Tibial nerve (tissue), 4 donors: Measurements from ENCODE around the gene TMED10. TPM values are rescaled to one million over a fixed set of nuclear protein-coding genes. Genes with fewer than 3 reads are reported as not detected.

ENCODE experiments used
- DNase-seq, 2 donors: peaks; one replicate each; pipeline ENCODE4 v3.0.0-alpha.2; 2019; ENCODE audit warnings: low spot score in 2 of 2
- H3K27ac ChIP-seq, 4 donors: fragments of 200-600 bp; sonication (generic) in 3 of 4; one replicate each; pipeline ENCODE4 v1.5.1; 2017 to 2019; ENCODE audit warnings: mild to moderate bottlenecking in 1 of 4
- H3K27me3 ChIP-seq, 2 donors: fragments of 200-600 bp; sonication (generic) in 1 of 2; one replicate each; pipeline versions ENCODE4 v1.5.1 to v1.6.0; 2017 to 2019
- H3K36me3 ChIP-seq, 3 donors: fragments of 200-600 bp; sonication (generic); one replicate each; pipeline ENCODE4 v1.5.1; 2018 to 2019
- H3K4me1 ChIP-seq, 4 donors: fragments of 200-600 bp; sonication (generic) in 3 of 4; one replicate each; pipeline ENCODE4 v1.5.1; 2017 to 2019
- H3K4me3 ChIP-seq, 4 donors: fragments of 200-600 bp; sonication (generic) in 3 of 4; one replicate each; pipeline ENCODE4 v1.5.1; 2017 to 2019; ENCODE audit warnings: mild to moderate bottlenecking in 1 of 4, moderate library complexity in 1 of 4
- H3K9me3 ChIP-seq, 4 donors: fragments of 200-600 bp; sonication (generic) in 3 of 4; one replicate each; pipeline ENCODE4 v1.5.1; 2017 to 2019
- EP300 ChIP-seq, 2 donors: sonication (generic); formaldehyde crosslinking; IDR thresholded peaks; one replicate each; pipeline ENCODE4 v1.6.1; 2017; ENCODE audit warnings: antibody characterized with exemption in 2 of 2, mild to moderate bottlenecking in 1 of 2
- POLR2A ChIP-seq, 2 donors: fragments of 450-650 bp; IDR thresholded peaks; one replicate each; pipeline ENCODE4 v1.6.1; 2017; ENCODE audit warnings: antibody characterized with exemption in 2 of 2, mild to moderate bottlenecking in 2 of 2, moderate library complexity in 2 of 2
- WGBS, 2 donors: methylation state at CpG; one replicate each; pipeline ENCODE4 v1.1.5; 2018; 5-methylcytosine and 5-hydroxymethylcytosine counted together
- total RNA-seq, 4 donors: library from RNA; depleted of rRNA; stranded (reverse); fragments of >200 nt; gene quantifications; one replicate each; pipeline ENCODE4 v1.1.0, GENCODE V29; 2016
- TF ChIP-seq, protein P1 (sequence below), 5 experiments: fragments of 200-600 bp in 3 of 5; fragments of 450-650 bp in 2 of 5; sonication (generic) in 3 of 5; IDR thresholded peaks; one replicate each; pipeline ENCODE4 v1.5.1; 2016 to 2019; ENCODE audit warnings: antibody characterized with exemption in 5 of 5, mild to moderate bottlenecking in 3 of 5, moderate library complexity in 2 of 5

Gene TMED10
- total RNA-seq, 4 donors from 2014 or later = 262 to 296 (median 280) TPM

DNA sequence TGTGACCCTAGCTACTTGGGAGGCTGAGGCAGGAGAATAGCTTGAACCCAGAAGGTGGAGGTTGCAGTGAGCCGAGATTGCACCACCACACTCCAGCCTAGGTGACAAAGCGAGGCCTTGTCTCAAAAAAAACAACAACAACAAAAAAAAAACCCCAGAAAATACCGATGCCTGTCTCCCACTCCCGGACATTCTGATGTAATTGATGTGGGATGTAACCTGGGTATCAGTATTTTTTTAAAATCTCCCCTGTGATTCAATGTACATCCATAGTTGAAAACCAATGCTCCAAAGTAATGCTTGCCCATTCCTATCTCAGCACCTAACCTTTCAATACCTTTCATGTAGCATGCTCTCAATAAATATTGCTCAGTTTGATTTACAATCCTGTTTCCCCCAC lies 11.7 kb upstream of the TMED10 start:
- no peak for DNase-seq
- Histone ChIP-seq H3K27me3 (no peaks in the 10 kb centered on the region), H3K4me1 (peaks cover 0 to 29% (median 18%) of the 10 kb centered on the region in 4 donors), H3K27ac (no peak overlapping the region), H3K9me3 (no peaks in the 10 kb centered on the region), H3K36me3 (no peaks in the 10 kb centered on the region), H3K4me3 (no peak overlapping the region)
- no peak for TF ChIP-seq POLR2A (IDR thresholded peaks at IDR 0.05)
- TF ChIP-seq, protein P1, sequence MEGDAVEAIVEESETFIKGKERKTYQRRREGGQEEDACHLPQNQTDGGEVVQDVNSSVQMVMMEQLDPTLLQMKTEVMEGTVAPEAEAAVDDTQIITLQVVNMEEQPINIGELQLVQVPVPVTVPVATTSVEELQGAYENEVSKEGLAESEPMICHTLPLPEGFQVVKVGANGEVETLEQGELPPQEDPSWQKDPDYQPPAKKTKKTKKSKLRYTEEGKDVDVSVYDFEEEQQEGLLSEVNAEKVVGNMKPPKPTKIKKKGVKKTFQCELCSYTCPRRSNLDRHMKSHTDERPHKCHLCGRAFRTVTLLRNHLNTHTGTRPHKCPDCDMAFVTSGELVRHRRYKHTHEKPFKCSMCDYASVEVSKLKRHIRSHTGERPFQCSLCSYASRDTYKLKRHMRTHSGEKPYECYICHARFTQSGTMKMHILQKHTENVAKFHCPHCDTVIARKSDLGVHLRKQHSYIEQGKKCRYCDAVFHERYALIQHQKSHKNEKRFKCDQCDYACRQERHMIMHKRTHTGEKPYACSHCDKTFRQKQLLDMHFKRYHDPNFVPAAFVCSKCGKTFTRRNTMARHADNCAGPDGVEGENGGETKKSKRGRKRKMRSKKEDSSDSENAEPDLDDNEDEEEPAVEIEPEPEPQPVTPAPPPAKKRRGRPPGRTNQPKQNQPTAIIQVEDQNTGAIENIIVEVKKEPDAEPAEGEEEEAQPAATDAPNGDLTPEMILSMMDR (IDR thresholded peaks at IDR 0.05) = no peak
- no peak for TF ChIP-seq EP300 (IDR thresholded peaks at IDR 0.05)
- WGBS, 2 donors = 89% methylated on average over 4 of the region's 4 CpGs

DNA sequence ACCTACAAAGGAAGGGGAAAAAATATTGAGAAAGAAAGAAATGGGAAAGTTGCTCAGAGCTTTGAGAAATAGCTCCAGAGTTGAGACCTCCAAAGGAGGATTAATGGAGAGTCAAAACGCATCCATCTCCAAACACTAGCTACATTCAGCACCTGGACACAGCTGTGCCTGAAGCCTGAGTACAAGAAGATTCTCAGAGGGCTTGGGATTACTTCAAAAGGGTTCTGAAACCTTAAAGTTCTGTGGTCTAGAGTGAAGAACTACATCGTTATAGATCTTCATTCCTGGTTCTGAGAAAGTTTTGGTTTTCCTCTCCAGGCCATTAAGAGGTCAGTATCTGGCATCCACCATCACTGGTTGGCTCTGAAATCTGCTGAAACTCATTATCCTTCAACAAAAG lies 10.5 kb upstream of the TMED10 start:
- DNase-seq = no peak
- Histone ChIP-seq H3K36me3 (no peaks in the 10 kb centered on the region), H3K4me3 (no peak overlapping the region), H3K27ac (peak overlapping the region in 1 of 4 donors; percentile 13), H3K27me3 (no peaks in the 10 kb centered on the region), H3K4me1 (peaks cover 0 to 40% (median 25%) of the 10 kb centered on the region in 4 donors), H3K9me3 (no peaks in the 10 kb centered on the region)
- WGBS, 2 donors = 86 to 89% methylated on average over 2 of the region's 2 CpGs
- no peak for TF ChIP-seq POLR2A (IDR thresholded peaks at IDR 0.05)
- TF ChIP-seq, protein P1 (IDR thresholded peaks at IDR 0.05) = no peak
- TF ChIP-seq EP300 (IDR thresholded peaks at IDR 0.05) = no peak

DNA sequence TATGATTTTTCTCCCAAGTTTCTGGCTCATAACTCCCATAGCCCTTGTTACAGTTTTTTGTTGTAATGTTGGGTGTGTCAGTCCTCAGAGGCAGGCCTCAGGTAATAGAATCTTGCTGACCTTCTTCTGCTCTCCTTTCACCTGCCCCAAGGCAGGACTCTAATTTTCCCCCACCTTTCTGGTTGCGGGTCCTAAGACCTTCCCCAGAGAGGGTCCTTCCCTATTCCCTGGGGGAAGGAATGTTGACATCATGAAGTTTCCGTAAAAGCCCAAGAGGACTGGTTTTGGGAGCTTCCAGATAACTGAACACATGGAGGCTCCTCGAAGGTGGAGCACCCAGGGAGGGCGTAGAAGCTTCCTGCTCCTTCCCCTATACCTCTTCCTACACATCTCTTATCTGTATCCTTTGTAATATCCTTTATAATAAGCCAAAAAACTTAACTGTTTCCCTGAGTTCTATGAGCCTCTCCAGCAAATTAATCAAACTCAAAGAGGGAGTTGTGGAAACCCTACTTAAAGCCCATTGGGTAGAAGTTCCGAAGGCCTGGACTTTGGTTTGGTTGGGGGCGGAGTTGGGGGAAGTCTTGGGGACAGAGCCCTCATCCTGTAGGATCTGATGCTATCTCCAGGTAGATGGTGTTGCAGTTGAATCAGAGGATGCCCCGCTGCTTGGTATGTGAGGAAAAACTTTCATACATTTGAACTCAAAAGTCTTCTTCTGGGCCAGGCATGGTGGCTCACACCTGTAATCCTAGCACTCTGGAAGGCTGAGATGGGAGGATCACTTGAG lies 9.0 kb upstream of the TMED10 start:
- H3K27me3 ChIP-seq = no peaks in the 10 kb centered on the region
- H3K27ac ChIP-seq = peak overlapping the region in 2 of 4 donors; percentile 86 to 91
- no peaks in the 10 kb centered on the region for H3K36me3 ChIP-seq
- no peak overlapping the region for H3K4me3 ChIP-seq
- peaks cover 0 to 48% (median 32%) of the 10 kb centered on the region in 4 donors for H3K4me1 ChIP-seq
- H3K9me3 ChIP-seq = no peaks in the 10 kb centered on the region
- WGBS, 2 donors = 87 to 91% methylated on average over 7 of the region's 7 CpGs
- DNase-seq = no peak
- TF ChIP-seq EP300 (IDR thresholded peaks at IDR 0.05) (no peak), POLR2A (IDR thresholded peaks at IDR 0.05) (no peak)
- TF ChIP-seq, protein P1 (IDR thresholded peaks at IDR 0.05) = no peak

DNA sequence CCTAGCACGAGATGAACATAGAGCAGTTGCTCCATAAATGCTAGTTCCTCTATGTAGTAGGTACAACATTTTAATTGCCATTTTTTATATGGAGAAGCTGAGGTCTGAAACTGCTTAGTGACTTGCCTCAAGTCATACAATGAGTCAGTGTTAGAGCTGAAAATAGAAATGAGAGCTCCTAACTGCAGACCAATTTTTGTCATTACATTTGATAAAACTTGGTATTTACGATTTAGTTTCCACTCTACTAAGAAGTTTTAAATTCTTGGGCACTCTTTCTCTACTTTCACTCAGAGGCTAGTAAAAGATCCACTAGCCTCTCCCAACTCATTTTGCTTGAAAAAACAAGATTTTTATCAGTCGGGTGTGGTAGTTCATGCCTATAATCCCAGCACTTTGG lies 8.1 kb upstream of the TMED10 start:
- Histone ChIP-seq H3K36me3 (no peaks in the 10 kb centered on the region), H3K9me3 (no peaks in the 10 kb centered on the region), H3K27ac (peak overlapping the region; percentile 18 to 91 (median 58)), H3K4me3 (no peak overlapping the region), H3K4me1 (peaks cover 0 to 48% (median 32%) of the 10 kb centered on the region in 4 donors), H3K27me3 (no peaks in the 10 kb centered on the region)
- 39 to 43% methylated on average over 3 of the region's 3 CpGs for WGBS, 2 donors
- TF ChIP-seq POLR2A (IDR thresholded peaks at IDR 0.05) = no peak
- peak in 1 of 2 donors; percentile 41 for TF ChIP-seq EP300 (IDR thresholded peaks at IDR 0.05)
- no peak for DNase-seq

DNA sequence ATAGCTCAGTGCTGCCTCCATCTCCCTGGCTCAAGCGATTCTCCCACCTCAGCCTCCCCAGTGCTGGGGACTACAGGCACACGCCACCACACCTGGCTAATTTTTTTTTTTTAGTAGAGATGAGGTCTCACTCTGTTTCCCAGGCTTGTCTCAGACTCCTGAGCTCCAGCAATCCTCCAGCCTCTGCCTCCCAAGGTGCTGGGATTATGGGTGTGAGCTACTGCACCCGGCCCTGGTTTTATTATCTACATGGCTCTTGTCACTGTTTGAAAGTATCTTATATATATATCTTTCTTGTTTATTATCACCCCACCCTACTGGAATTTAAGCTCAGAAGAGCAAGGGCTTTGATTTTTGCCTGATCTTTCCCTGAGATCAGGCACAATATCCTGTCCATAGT lies 7.6 kb upstream of the TMED10 start:
- peaks cover 0 to 48% (median 32%) of the 10 kb centered on the region in 4 donors for H3K4me1 ChIP-seq
- H3K9me3 ChIP-seq = no peaks in the 10 kb centered on the region
- no peak overlapping the region for H3K4me3 ChIP-seq
- no peak for TF ChIP-seq POLR2A (IDR thresholded peaks at IDR 0.05)
- no peak for TF ChIP-seq EP300 (IDR thresholded peaks at IDR 0.05)
- TF ChIP-seq, protein P1 (IDR thresholded peaks at IDR 0.05) = no peak
- H3K36me3 ChIP-seq = no peaks in the 10 kb centered on the region
- H3K27me3 ChIP-seq = no peaks in the 10 kb centered on the region
- WGBS, 2 donors = 91 to 92% methylated on average over 3 of the region's 3 CpGs
- DNase-seq = no peak
- peak overlapping the region; percentile 18 to 91 (median 58) for H3K27ac ChIP-seq
